Activated naive CD4-positive, alpha-beta T cell treated with Interleukin-2 at 50 U/mL for 16 hours (primary cell): Measurements from ENCODE around the gene FRMPD3.
A peak's percentile ranks its signal among the peaks of the same experiment; 100 is the strongest.
"Not testable (repeated sequence)": the region's sequence is repeated elsewhere in the genome, so short reads cannot be mapped to it uniquely, and the experiment has no call there.

ENCODE experiments used
- DNase-seq: peaks from one replicate; pipeline ENCODE4 v3.0.0-alpha.2; 2020

FRMPD3 gene

GRCh38 chrX:107448998-107449835, at the start of gene FRMPD3:
FRMPD3 (plus strand) TSS chrX:107449652; CDS start chrX:107526589, 76,937 bp downstream.
- DNase-seq, result no peak

- no peak for DNase-seq
Measured at GRCh38 chrX:107420571-107420970, 28.9 kb upstream of the FRMPD3 start.

DNA sequence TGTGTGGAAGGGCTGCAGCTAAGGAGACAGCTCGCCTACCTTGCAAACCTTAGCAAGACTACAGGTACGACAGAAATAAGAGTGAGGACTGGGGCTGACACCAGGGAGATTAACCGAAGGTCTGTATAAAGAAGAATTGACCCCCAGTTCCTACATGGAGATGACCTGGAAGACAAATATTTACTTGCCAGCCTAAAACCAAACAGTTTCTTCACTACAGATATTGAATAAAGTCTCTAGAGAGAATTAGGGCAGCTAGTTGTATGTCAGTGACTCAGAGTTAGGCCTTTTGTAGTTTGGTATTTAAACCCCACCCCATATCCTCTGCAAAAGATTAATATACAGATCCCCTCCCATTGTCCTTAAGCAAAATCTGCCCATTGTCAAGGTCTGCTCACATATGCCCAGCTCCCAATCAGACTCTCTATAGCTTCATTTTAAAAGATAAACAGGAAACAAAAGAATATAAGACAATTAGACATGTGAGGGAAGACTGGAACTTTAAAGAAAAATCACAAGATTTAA, 28.1 kb upstream of the FRMPD3 start:
- no peak for DNase-seq

DNA sequence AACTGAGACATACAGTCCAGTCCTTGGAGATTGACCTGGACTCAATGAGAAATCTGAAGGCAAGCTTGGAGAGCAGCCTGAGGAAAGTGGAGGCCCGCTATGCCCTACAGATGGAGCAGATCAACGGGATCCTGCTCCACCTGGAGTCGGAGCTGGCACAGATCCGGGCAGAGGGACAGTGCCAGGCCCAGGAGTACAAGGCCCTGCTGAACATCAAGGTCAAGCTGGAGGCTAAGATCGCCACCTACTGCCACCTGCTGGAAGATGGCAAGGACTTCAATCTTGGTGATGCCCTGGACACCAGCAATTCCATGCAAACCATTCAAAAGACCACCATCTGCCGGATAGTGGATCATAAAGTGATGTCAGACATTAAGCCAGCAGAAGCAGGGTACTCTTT, 20.4 kb upstream of the FRMPD3 start:
- DNase-seq, result peak; percentile 26

GRCh38 chrX:107440187-107440586, 9.3 kb upstream of the FRMPD3 start:
- DNase-seq, result no peak

DNA sequence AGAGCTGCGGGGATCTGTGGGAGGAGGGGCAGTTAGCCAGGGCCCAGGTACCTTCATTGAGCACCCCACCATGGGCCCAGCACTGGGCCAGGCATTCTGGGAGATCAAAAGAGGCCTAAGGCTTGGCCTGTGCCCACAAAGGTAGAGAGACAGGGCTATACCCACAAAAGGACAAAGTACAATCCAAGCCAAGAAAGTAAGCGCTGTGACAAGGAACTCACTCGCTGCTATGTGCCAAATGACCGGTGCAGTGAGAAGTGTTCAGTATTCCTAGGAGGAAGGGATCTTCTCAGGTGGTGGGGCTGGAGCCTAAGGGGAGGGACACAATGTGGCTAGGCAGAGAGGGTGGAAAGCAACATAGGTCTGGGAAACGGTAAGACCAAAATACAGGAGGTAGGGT, 8.8 kb upstream of the FRMPD3 start:
- no peak for DNase-seq

- no peak for DNase-seq
Measured at GRCh38 chrX:107442914-107443527, 6.4 kb upstream of the FRMPD3 start.

GRCh38 chrX:107445146-107445545, 4.3 kb upstream of the FRMPD3 start:
- DNase-seq, result no peak

DNA sequence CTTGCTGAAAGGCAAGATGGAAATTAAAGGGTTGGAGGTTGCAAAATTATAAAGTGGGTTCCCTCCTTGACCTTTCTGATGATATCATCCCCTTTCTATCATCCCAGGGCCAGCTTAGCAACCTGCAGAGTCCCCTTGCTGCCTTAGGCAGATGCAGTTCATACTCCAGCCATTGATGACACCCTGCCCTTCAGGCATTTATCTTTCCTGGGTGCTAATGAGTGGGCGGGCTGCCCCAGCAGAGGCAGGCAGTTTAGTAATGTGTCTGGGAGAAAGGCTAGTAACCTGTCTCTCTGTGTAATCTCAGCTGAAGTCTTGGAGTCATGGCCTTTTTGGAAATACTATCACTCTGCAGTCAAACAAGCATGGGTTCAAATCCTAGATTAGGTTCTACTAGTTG, 3.8 kb upstream of the FRMPD3 start:
- no peak for DNase-seq

GRCh38 chrX:107447642-107448041, 1.8 kb upstream of the FRMPD3 start:
- DNase-seq, result no peak

- DNase-seq, result no peak
Measured at GRCh38 chrX:107448625-107448997, 841 bp upstream of the FRMPD3 start.

DNA sequence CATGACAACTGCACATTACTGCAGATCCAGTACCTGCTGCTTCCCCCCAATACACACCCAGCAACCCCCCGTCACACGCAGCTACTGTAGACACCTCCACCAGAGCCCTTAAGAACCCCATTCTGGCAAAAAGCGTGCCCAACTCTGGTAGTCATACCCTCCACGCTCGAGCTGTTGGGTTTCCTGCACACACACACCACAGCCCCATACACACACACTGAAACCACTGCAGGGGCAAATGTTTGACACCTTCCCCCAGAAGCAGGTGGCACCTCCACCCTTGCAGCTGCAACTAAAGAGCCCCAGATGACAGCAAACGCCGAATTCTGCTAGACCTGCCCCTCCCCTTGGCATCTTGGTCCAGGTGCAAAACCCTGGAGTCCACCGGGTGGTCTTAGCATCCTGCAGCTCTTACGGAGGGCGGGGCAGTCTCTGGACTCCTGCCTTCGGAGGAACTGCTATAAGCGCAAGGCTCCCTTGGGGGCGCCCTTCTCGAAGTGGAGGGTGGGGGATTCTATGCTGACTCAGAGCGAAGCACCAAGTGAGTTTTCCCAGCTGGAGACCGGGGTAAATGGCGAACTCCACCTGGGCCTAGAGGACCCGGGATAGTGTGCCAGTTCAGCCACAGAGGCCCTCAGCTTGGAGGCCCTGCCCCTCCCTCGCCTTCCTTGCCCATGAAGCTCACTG, 1.5 kb downstream of the FRMPD3 start:
- DNase-seq, result no peak

DNA sequence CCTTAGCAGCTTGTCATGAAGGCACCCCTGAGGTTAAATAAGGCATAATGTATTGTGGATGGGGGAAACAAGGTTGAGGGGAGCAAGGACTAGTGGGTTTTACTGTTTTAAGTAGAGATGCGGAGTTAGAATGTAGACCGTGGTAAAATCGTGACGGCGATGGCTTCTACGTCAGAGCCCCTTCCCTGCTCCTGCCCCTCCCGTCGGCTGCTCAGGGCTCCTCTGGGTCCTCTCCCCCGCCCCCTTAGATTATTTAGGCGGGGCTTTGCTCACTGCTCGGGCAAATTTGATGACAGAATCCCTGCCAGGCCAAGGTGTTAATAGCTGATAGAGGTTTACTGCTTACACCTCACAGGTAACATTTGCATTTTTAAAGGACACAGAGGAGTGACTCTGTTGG, 2.3 kb downstream of the FRMPD3 start:
- no peak for DNase-seq

DNA sequence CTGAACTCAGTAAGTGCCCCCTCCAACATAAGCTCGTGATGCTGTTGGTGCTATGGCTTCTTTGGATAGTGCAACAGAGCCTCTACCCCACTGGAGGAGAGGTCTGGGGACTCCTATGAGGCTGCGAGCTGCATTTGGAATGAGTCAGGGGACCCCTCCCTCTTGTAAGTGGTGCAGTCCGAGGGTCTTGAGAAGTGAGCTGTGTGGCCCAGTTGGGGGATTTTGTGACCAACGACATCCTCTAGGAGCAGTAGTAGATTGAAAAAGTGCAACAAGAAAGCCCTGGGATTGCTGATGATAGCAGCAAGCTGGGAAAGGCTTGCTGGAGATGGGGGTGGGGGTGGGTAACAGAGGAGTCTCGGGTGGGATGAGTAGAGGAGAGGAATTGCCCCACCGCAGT, 3.1 kb downstream of the FRMPD3 start:
- no peak for DNase-seq

DNA sequence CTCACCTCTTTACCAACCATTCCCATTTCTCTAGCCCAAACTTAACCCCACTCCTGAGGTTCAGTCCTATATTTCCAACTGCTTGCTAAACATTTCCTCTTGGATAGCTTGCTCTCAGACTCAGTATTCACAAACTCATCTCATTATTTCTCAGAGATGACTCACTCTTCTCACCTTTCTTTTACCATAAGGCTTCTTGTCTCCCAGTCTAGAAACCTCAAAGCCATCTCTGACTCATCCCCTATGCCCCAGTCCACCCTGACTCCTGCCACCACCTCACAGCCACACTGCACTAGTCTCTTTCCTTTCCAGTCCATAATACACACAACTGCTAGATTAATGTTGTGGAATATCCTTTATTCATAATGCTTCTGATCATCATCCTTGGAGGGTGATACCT, 4.8 kb downstream of the FRMPD3 start:
- no peak for DNase-seq

- no peak for DNase-seq
Measured at GRCh38 chrX:107457289-107457688, 7.8 kb downstream of the FRMPD3 start.

- DNase-seq, result no peak
Measured at GRCh38 chrX:107465932-107466620, 16.6 kb downstream of the FRMPD3 start.

DNA sequence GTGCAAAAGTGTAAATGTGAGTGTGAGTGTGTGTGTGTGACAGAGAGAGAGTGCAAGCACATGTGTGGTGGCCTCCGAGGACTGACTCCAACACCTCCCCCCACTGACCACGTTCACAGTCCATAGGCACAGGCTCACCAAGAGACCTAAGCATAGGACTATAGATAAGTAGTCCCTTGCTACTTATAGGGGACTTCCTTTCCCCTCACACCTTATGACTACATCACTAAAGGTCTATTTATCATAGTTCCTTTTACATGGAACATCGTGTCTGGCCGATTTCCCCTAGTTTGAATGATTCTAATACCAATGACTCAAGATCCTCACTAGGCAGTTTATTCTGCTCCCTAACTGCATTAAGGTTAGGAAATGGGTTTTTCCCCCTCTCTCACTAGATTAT, 17.8 kb downstream of the FRMPD3 start:
- no peak for DNase-seq

- no peak for DNase-seq
Measured at GRCh38 chrX:107470198-107470597, 20.7 kb downstream of the FRMPD3 start.

GRCh38 chrX:107470971-107471370, 21.5 kb downstream of the FRMPD3 start:
- no peak for DNase-seq

DNA sequence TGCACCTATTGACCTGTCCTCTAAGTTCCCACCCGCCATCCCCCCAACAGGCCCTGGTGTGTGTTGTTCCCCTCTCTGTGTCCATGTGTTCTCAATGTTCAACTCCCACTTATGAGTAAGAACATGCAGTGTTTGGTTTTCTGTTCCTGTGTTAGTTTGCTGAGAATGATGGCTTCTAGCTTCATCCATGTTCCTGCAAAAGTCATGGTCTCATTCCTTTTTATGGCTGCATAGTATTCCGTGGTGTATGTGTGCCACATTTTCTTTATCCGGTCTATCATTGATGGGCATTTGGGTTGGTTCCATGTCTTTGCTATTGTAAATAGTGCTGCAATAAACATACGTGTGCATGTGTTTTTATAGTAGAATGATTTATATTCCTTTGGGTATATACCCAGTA, 22.0 kb downstream of the FRMPD3 start:
- not testable (repeated sequence) for DNase-seq

GRCh38 chrX:107477406-107477805, 28.0 kb downstream of the FRMPD3 start:
- no peak for DNase-seq

GRCh38 chrX:107480272-107480671, 30.8 kb downstream of the FRMPD3 start:
- DNase-seq, result no peak
